GM18505 (cell line): Measurements from ENCODE around the gene SMIM30.

ENCODE experiments used
- ATAC-seq: cut with Tn5 transposase; IDR thresholded peaks from one replicate; pipeline ENCODE4 v1.9.1; 2021; ENCODE audit not compliant: unreplicated experiment
- POLR2A ChIP-seq: IDR thresholded peaks from 4 replicates; pipeline ENCODE4 v1.6.1; 2011; ENCODE audit warnings: borderline replicate concordance; ENCODE audit not compliant: insufficient read depth, insufficient read length; ENCODE audit errors: extremely low read depth

Gene SMIM30

GRCh38 chr7:113087071-113087998 is 31.0 kb downstream of the SMIM30 start:
- no peak for TF ChIP-seq POLR2A
- no peak for ATAC-seq

GRCh38 chr7:113086431-113086888 is 31.9 kb downstream of the SMIM30 start, which contains the start of gene GPR85:
TSS of gene GPR85 (minus strand) at chr7:113086827. CDS start at chr7:113084721, 2,106 bp downstream.
- no peak for TF ChIP-seq POLR2A
- ATAC-seq: peak; percentile 87

GRCh38 chr7:113085781-113086390 is 32.5 kb downstream of the SMIM30 start:
- TF ChIP-seq POLR2A: no peak
- no peak for ATAC-seq

DNA sequence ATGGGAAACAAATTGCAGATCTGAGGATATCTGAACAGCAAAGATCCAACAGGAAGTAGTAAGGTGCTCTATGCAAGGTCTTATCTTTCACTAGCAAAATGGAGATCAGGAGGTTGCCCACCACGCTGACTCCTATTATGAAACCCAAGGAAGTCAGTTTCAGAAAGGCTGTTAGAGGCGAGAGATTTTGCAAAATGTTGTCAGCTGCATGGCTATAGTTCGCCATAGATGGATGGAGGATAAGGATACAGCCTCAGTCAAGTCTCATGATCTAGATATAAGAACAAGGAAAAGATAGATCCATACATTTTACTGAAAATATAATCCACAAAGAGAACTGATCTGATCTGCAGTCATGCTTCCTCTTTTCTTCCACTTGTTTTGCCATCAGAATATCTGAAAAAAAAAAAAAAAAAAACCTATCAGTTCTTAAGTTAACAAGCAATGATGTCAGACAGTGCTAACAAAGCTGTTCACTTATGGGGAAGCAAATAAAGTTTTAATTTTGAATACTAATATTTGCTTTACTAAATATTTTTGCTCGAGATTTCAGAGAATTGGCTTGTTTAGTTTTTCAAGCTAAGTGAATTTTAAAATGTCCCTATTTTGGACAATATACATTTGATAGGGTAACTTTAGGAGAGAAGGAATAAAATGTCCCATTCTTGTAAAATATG is 33.7 kb downstream of the SMIM30 start:
- TF ChIP-seq POLR2A: no peak
- no peak for ATAC-seq

DNA sequence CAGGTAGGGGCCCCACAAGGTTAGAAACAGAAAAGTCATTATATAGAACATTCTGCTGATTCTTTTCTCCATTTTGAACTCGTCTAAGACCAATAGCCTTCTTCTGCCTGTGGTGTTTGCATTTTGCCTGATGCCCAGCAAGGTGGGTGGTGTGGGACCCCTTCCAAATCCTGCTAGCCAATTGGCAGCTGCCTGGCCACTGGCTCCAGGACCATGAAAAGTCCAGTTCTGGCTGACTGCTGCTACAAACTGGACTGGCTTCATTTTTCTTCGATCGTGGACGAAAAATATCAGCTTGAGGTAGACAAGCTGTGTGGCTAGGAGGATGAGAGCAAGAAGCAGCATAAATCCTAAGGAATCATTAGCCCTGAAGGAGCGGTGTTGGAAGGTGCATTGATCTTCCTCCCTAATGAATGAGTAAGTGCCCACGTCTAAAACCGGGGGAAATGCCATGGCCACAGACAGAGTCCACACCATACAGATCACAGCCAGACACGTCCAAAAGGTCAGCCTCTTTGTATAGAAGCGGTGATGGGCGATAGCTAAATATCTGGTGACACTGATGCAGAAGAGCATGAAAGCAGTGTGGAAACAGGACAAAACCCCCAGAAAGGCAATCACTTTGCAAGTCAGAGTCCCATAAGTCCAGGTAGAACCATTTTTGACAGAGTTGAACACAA is 34.4 kb downstream of the SMIM30 start:
- ATAC-seq: no peak
- no peak for TF ChIP-seq POLR2A

DNA sequence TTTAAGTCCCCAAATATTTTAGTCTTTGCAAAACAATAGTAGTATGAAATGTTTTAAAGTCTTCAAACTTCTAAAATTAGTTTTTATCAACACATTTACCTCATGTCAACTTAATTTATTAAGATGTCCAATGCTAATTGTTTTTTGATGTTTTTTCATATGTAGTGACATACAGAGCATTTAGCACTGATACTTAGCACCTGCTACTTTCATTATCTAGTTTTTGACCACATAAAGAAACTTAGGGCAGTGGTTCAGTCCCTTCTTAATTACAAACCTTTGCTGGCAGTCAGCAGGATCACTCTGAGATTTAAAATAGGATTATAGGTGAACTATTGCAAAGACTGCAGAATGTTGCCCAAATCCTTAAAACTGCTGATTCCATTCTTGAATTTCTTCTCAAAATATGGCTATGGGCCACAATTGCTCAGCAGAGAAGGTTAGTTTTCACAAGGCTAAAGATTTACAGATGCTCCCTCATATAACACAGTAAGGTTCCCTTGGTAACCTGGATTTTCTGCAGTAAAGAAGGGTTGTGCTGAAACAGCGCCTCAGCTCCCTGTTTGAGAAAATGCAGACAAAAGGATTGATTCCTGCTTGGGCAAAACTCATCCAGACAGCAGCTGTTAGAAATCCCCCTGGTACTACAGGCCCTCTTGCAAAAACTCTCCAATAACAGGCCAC is 35.1 kb downstream of the SMIM30 start:
- peak; percentile 36 for ATAC-seq
- TF ChIP-seq POLR2A: no peak

- ATAC-seq: no peak
- no peak for TF ChIP-seq POLR2A
Measured at GRCh38 chr7:113078331-113078730, 40.0 kb downstream of the SMIM30 start.

DNA sequence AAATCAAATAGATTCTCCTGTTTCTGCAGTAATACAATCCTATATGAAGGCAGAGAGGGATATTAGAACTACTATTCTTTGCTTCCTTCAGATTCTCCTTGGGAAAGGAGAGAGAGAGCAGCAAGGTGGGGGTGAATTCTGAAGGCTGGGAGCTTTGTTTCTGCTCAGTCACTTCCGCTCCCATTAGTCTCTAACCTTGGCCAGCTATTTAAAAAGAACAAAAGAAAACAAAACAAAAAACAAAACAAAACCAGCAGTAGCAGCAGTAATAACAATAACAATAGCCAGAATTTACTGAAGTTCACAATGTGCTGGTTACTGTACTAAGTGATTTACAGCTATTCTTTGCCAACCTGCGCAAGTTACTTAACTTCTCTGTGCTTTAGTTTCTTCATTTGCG is 41.7 kb downstream of the SMIM30 start:
- TF ChIP-seq POLR2A: no peak
- ATAC-seq: no peak

GRCh38 chr7:113071465-113071864 is 46.9 kb downstream of the SMIM30 start:
- ATAC-seq: peak; percentile 95
- no peak for TF ChIP-seq POLR2A
